K562 (cell line): ENCODE data around the gene SOAT2. TPM values are rescaled to one million over a fixed set of nuclear protein-coding genes. Genes with fewer than 3 reads are reported as not detected.

ENCODE experiments used
- ZNF316 ChIP-seq: fragments of 450-650 bp; IDR thresholded peaks from 2 replicates; pipeline ENCODE4 v1.6.1; 2016
- polyA plus RNA-seq, 8 experiments: library from polyadenylated mRNA; depleted of rRNA in 4 of 8; stranded (reverse) in 5 of 8; unstranded in 3 of 8; fragments of >200 nt; fragmentation: Nextera tagmentation in 2 of 8; fragmentation: Illumina TruSeq in 1 of 8; extraction: Ambion mirVana in 2 of 8; extraction: Trizol in 1 of 8; gene quantifications; 2 replicates each; pipeline versions ENCODE4 v1.2.1 to v1.2.3, GENCODE V29; 2011 to 2014; ENCODE audit warnings: inconsistent platforms in 1 of 8, missing spikeins in 1 of 8
- total RNA-seq, 7 experiments: library from RNA; depleted of rRNA in 6 of 7; stranded (reverse); fragments of >200 nt in 6 of 7; fragmentation: Illumina TruSeq in 2 of 7; extraction: Trizol in 2 of 7; gene quantifications; 2 replicates each; pipeline versions ENCODE4 v1.2.1 to v1.2.3, GENCODE V29; 2011 to 2021; ENCODE audit warnings: low replicate concordance in 1 of 7
- TF ChIP-seq, protein P1 (sequence below): fragments of 200-600 bp; sonication (generic); IDR thresholded peaks from one replicate; pipeline ENCODE4 v1.6.1; 2012; ENCODE audit warnings: mild to moderate bottlenecking, low read depth, low read length, inconsistent platforms
- TF ChIP-seq, protein P2 (sequence below): fragments of 450-650 bp; IDR thresholded peaks from 2 replicates; pipeline ENCODE4 v1.6.1; 2016

The SOAT2 gene
- total and polyA plus RNA-seq, 9 of the 15 experiments (the other 6 are each of a cell fraction or from before 2014, with no cell fraction given): 0.04 TPM; not detected in 8

DNA sequence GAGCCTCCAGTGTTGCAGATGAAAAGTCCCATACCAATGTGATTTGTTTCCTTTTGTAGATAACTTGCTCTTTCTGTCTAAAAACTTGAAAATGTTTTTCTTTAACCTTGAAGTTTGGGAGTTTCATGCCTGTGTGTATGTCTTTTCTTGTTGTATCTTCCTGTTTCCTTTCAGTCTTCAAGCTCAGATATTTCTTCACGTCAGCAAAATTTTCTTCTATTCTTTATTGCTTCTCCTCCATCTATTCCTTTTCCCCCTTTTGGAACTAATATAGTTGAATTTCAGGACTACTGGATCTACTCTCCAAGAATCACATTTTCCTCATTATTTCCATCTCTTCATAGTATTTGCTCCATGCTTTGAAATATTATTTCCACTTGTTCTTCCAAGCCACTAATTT, 23.9 kb downstream of the SOAT2 start (continued):
- TF ChIP-seq, protein P1, sequence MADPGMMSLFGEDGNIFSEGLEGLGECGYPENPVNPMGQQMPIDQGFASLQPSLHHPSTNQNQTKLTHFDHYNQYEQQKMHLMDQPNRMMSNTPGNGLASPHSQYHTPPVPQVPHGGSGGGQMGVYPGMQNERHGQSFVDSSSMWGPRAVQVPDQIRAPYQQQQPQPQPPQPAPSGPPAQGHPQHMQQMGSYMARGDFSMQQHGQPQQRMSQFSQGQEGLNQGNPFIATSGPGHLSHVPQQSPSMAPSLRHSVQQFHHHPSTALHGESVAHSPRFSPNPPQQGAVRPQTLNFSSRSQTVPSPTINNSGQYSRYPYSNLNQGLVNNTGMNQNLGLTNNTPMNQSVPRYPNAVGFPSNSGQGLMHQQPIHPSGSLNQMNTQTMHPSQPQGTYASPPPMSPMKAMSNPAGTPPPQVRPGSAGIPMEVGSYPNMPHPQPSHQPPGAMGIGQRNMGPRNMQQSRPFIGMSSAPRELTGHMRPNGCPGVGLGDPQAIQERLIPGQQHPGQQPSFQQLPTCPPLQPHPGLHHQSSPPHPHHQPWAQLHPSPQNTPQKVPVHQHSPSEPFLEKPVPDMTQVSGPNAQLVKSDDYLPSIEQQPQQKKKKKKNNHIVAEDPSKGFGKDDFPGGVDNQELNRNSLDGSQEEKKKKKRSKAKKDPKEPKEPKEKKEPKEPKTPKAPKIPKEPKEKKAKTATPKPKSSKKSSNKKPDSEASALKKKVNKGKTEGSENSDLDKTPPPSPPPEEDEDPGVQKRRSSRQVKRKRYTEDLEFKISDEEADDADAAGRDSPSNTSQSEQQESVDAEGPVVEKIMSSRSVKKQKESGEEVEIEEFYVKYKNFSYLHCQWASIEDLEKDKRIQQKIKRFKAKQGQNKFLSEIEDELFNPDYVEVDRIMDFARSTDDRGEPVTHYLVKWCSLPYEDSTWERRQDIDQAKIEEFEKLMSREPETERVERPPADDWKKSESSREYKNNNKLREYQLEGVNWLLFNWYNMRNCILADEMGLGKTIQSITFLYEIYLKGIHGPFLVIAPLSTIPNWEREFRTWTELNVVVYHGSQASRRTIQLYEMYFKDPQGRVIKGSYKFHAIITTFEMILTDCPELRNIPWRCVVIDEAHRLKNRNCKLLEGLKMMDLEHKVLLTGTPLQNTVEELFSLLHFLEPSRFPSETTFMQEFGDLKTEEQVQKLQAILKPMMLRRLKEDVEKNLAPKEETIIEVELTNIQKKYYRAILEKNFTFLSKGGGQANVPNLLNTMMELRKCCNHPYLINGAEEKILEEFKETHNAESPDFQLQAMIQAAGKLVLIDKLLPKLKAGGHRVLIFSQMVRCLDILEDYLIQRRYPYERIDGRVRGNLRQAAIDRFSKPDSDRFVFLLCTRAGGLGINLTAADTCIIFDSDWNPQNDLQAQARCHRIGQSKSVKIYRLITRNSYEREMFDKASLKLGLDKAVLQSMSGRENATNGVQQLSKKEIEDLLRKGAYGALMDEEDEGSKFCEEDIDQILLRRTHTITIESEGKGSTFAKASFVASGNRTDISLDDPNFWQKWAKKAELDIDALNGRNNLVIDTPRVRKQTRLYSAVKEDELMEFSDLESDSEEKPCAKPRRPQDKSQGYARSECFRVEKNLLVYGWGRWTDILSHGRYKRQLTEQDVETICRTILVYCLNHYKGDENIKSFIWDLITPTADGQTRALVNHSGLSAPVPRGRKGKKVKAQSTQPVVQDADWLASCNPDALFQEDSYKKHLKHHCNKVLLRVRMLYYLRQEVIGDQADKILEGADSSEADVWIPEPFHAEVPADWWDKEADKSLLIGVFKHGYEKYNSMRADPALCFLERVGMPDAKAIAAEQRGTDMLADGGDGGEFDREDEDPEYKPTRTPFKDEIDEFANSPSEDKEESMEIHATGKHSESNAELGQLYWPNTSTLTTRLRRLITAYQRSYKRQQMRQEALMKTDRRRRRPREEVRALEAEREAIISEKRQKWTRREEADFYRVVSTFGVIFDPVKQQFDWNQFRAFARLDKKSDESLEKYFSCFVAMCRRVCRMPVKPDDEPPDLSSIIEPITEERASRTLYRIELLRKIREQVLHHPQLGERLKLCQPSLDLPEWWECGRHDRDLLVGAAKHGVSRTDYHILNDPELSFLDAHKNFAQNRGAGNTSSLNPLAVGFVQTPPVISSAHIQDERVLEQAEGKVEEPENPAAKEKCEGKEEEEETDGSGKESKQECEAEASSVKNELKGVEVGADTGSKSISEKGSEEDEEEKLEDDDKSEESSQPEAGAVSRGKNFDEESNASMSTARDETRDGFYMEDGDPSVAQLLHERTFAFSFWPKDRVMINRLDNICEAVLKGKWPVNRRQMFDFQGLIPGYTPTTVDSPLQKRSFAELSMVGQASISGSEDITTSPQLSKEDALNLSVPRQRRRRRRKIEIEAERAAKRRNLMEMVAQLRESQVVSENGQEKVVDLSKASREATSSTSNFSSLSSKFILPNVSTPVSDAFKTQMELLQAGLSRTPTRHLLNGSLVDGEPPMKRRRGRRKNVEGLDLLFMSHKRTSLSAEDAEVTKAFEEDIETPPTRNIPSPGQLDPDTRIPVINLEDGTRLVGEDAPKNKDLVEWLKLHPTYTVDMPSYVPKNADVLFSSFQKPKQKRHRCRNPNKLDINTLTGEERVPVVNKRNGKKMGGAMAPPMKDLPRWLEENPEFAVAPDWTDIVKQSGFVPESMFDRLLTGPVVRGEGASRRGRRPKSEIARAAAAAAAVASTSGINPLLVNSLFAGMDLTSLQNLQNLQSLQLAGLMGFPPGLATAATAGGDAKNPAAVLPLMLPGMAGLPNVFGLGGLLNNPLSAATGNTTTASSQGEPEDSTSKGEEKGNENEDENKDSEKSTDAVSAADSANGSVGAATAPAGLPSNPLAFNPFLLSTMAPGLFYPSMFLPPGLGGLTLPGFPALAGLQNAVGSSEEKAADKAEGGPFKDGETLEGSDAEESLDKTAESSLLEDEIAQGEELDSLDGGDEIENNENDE: no peak
- peak; percentile 96 for TF ChIP-seq ZNF316
- TF ChIP-seq, protein P2, sequence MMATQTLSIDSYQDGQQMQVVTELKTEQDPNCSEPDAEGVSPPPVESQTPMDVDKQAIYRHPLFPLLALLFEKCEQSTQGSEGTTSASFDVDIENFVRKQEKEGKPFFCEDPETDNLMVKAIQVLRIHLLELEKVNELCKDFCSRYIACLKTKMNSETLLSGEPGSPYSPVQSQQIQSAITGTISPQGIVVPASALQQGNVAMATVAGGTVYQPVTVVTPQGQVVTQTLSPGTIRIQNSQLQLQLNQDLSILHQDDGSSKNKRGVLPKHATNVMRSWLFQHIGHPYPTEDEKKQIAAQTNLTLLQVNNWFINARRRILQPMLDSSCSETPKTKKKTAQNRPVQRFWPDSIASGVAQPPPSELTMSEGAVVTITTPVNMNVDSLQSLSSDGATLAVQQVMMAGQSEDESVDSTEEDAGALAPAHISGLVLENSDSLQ: no peak
